Psoas muscle (tissue), 8 donors: Measurements from ENCODE around the gene DLGAP3. TPM values are rescaled to one million over a fixed set of nuclear protein-coding genes. Genes with fewer than 3 reads are reported as not detected.
"Not testable (repeated sequence)": the region's sequence is repeated elsewhere in the genome, so short reads cannot be mapped to it uniquely, and the experiment has no call there.

Source experiments
- ATAC-seq, 4 donors: fragments of 200-7000 bp; cut with Tn5 transposase; one replicate each; pipeline ENCODE4 v1.9.1; 2020; ENCODE audit warnings: moderate library complexity in 3 of 4, mild to moderate bottlenecking in 2 of 4
- DNase-seq, 2 donors: peaks; one replicate each; pipeline ENCODE4 v3.0.0-alpha.2; 2020
- H3K27ac ChIP-seq: fragments of 200-600 bp; one replicate; pipeline ENCODE4 v1.8.0; 2022
- H3K27me3 ChIP-seq, 3 donors: fragments of 200-600 bp in 1 of 3; one replicate each; pipeline versions ENCODE4 v1.6.1 to v1.8.0; 2013 to 2022; ENCODE audit warnings: low read length in 2 of 3, mild to moderate bottlenecking in 2 of 3, moderate library complexity in 1 of 3; ENCODE audit not compliant: insufficient read depth in 3 of 3
- H3K36me3 ChIP-seq, 2 donors: fragments of 200-600 bp in 1 of 2; one replicate each; pipeline versions ENCODE4 v1.6.1 to v1.8.0; 2013 to 2022; ENCODE audit warnings: low read depth in 1 of 2, mild to moderate bottlenecking in 1 of 2, moderate library complexity in 1 of 2; ENCODE audit not compliant: insufficient read depth in 1 of 2
- H3K4me1 ChIP-seq: fragments of 200-600 bp; one replicate; pipeline ENCODE4 v1.8.0; 2022
- H3K4me3 ChIP-seq: fragments of 200-600 bp; one replicate; pipeline ENCODE4 v1.8.0; 2022; ENCODE audit warnings: mild to moderate bottlenecking
- H3K9me3 ChIP-seq: fragments of 200-600 bp; one replicate; pipeline ENCODE4 v1.8.0; 2022
- CTCF ChIP-seq: fragments of 200-600 bp; IDR thresholded peaks from one replicate; pipeline ENCODE4 v1.8.0; 2022; ENCODE audit warnings: antibody characterized with exemption
- WGBS, 3 donors: extraction: QIAGEN DNeasy Blood & Tissue Kit; methylation state at CpG; one replicate each; pipeline versions ENCODE4 v1.1.6 to v1.1.7; 2013; 5-methylcytosine and 5-hydroxymethylcytosine counted together
- intact Hi-C, 2 donors: fragments of 100-400 bp; cut with DNase I; formaldehyde crosslinking; loops; one replicate each; pipeline versions ENCODE4 v1.11.0 to v1.14.2; 2022
- polyA plus RNA-seq, 3 donors: library from polyadenylated mRNA; stranded (reverse); fragments of 200-250 nt; gene quantifications; one replicate each; pipeline ENCODE4 v1.2.3, GENCODE V29; 2013
- total RNA-seq, 4 donors: library from RNA; stranded (reverse); fragmentation: NEBNext Ultra II Directional in 2 of 4; extraction: Animal tissue kit (Norgen Biotek cat#: 25700) in 2 of 4; gene quantifications; one replicate each; pipeline versions ENCODE4 v1.2.1 to v1.2.4, GENCODE V29; 2021 to 2023
- donor health status: healthy with polysubstance abuse.
- donor health status: DM: no; HTN: no; CAD: no; lungs with moderate emphysema.
- donor health status: Bipolar disorder and iron deficiency.
- donor health status: healthy.
- donor health status: DM: yes; HTN: yes; CAD: no.
- donor health status: DM: no; HTN: no; CAD: no.
- donor health status: DM: no; HTN: no; CAD: no.
- donor health status: DM: yes; HTN: yes; CAD: no.

The DLGAP3 gene
- total and polyA plus RNA-seq, 7 donors: 0.01 to 0.44 (median 0.08) TPM; not detected in 1

- intact Hi-C loops: no loop called here
- WGBS, 3 donors: 14 to 22% (median 21%) methylated on average over 5 of the region's 5 CpGs
Observed at GRCh38 chr1:34970829-34971228, 41.4 kb upstream of the DLGAP3 start.

GRCh38 chr1:34970220-34970735, 40.8 kb upstream of the DLGAP3 start:
- Histone ChIP-seq H3K9me3 (no peaks in the 10 kb centered on the region), H3K27me3 (no peaks in the 10 kb centered on the region), H3K4me3 (no peak overlapping the region), H3K27ac (no peak overlapping the region), H3K36me3 (no peaks in the 10 kb centered on the region), H3K4me1 (no peaks in the 10 kb centered on the region)
- intact Hi-C loops: no loop called here
- 85 to 87% (median 85%) methylated on average over 5 of the region's 5 CpGs for WGBS, 3 donors
- ATAC-seq (no peak), DNase-seq (no peak)
- TF ChIP-seq CTCF: no peak

More at GRCh38 chr1:34970829-34971228, 41.4 kb upstream of the DLGAP3 start:
- ATAC-seq (no peak), DNase-seq (no peak)
- TF ChIP-seq CTCF: no peak
- H3K4me3 ChIP-seq: no peak overlapping the region
- H3K36me3 ChIP-seq: no peaks in the 10 kb centered on the region
- H3K27me3 ChIP-seq: no peaks in the 10 kb centered on the region
- H3K9me3 ChIP-seq: no peaks in the 10 kb centered on the region
- no peaks in the 10 kb centered on the region for H3K4me1 ChIP-seq
- no peak overlapping the region for H3K27ac ChIP-seq

GRCh38 chr1:34968297-34968696, 38.8 kb upstream of the DLGAP3 start:
- WGBS, 3 donors: 87 to 90% (median 87%) methylated on average over 3 of the region's 3 CpGs

GRCh38 chr1:34967672-34968071, 38.2 kb upstream of the DLGAP3 start:
- H3K27ac ChIP-seq, H3K27me3 ChIP-seq, H3K9me3 ChIP-seq, H3K4me3 ChIP-seq, H3K36me3 ChIP-seq, intact Hi-C loops, H3K4me1 ChIP-seq, DNase-seq, ATAC-seq: not testable (repeated sequence)
- 97 to 100% (median 98%) methylated on average over 3 to 17 of the region's 36 CpGs for WGBS, 3 donors

More at GRCh38 chr1:34968297-34968696, 38.8 kb upstream of the DLGAP3 start:
- H3K27me3 ChIP-seq, H3K36me3 ChIP-seq, H3K27ac ChIP-seq, ATAC-seq, H3K9me3 ChIP-seq, intact Hi-C loops, DNase-seq, H3K4me3 ChIP-seq, H3K4me1 ChIP-seq: not testable (repeated sequence)

- Histone ChIP-seq H3K36me3 (no peaks in the 10 kb centered on the region), H3K9me3 (no peaks in the 10 kb centered on the region), H3K27ac (no peak overlapping the region), H3K4me3 (no peak overlapping the region), H3K27me3 (no peaks in the 10 kb centered on the region), H3K4me1 (no peaks in the 10 kb centered on the region)
- WGBS, 3 donors: 72 to 85% (median 84%) methylated on average over 2 of the region's 2 CpGs
- TF ChIP-seq CTCF: no peak
- intact Hi-C loops: no loop called here
- DNase-seq (no peak), ATAC-seq (no peak)
Observed at GRCh38 chr1:34965597-34965996, 36.1 kb upstream of the DLGAP3 start.

- Histone ChIP-seq H3K4me1 (no peaks in the 10 kb centered on the region), H3K9me3 (no peaks in the 10 kb centered on the region), H3K27me3 (no peaks in the 10 kb centered on the region), H3K27ac (no peak overlapping the region), H3K36me3 (no peaks in the 10 kb centered on the region), H3K4me3 (no peak overlapping the region)
- no peak for ATAC-seq
- no peak for TF ChIP-seq CTCF
- WGBS, 3 donors: 29% methylated on average over 1 of the region's 1 CpG
- intact Hi-C loops: no loop called here
- DNase-seq: no peak
Observed at GRCh38 chr1:34950428-34950827, 21.0 kb upstream of the DLGAP3 start.

- H3K27ac ChIP-seq, H3K4me3 ChIP-seq, intact Hi-C loops, ATAC-seq, H3K36me3 ChIP-seq, H3K4me1 ChIP-seq, H3K27me3 ChIP-seq, H3K9me3 ChIP-seq, DNase-seq: not testable (repeated sequence)
- WGBS, 3 donors: 88 to 90% (median 88%) methylated on average over 10 of the region's 10 CpGs
Observed at GRCh38 chr1:34948739-34949138, 19.3 kb upstream of the DLGAP3 start.

- not testable (repeated sequence) for H3K27ac ChIP-seq
- WGBS, 3 donors: 91 to 94% (median 93%) methylated on average over 27 to 41 of the region's 41 CpGs
Observed at GRCh38 chr1:34947641-34948314, 18.3 kb upstream of the DLGAP3 start.

More at GRCh38 chr1:34947641-34948314, 18.3 kb upstream of the DLGAP3 start:
- DNase-seq, H3K36me3 ChIP-seq, ATAC-seq, H3K4me3 ChIP-seq, H3K27me3 ChIP-seq, H3K9me3 ChIP-seq, intact Hi-C loops, H3K4me1 ChIP-seq: not testable (repeated sequence)
